ENCODE measurements around the gene TMEM182.
A peak's percentile ranks its signal among the peaks of the same experiment; 100 is the strongest.

The TMEM182 gene

GRCh38 chr2:102768892-102769291, 7.1 kb downstream of the TMEM182 start:
- DNase-seq: no peak

- no peak for DNase-seq
Measured at GRCh38 chr2:102770506-102770905, 8.7 kb downstream of the TMEM182 start.

GRCh38 chr2:102771114-102771513, 9.3 kb downstream of the TMEM182 start:
- DNase-seq: peak; percentile 79

- DNase-seq: no peak
Measured at GRCh38 chr2:102772659-102773058, 10.8 kb downstream of the TMEM182 start.

- peak; percentile 39 for DNase-seq
Measured at GRCh38 chr2:102773149-102773705, 11.4 kb downstream of the TMEM182 start.

- DNase-seq: no peak
Measured at GRCh38 chr2:102778260-102778659, 16.4 kb downstream of the TMEM182 start.

GRCh38 chr2:102780467-102780866, 18.6 kb downstream of the TMEM182 start:
- DNase-seq: no peak

- DNase-seq: no peak
Measured at GRCh38 chr2:102782187-102782586, 20.4 kb downstream of the TMEM182 start.

- DNase-seq: no peak
Measured at GRCh38 chr2:102782933-102783332, 21.1 kb downstream of the TMEM182 start.

GRCh38 chr2:102783506-102784183, 21.8 kb downstream of the TMEM182 start:
- DNase-seq: no peak

GRCh38 chr2:102784940-102785339, 23.1 kb downstream of the TMEM182 start:
- no peak for DNase-seq

GRCh38 chr2:102788216-102788884, 26.5 kb downstream of the TMEM182 start:
- DNase-seq: no peak

- DNase-seq: peak; percentile 73
Measured at GRCh38 chr2:102788885-102789260, 27.0 kb downstream of the TMEM182 start.

GRCh38 chr2:102789349-102790090, 27.7 kb downstream of the TMEM182 start:
- DNase-seq: no peak

- no peak for DNase-seq
Measured at GRCh38 chr2:102790091-102790455, 28.2 kb downstream of the TMEM182 start.

GRCh38 chr2:102792568-102793208, 30.9 kb downstream of the TMEM182 start:
- no peak for DNase-seq

- no peak for DNase-seq
Measured at GRCh38 chr2:102795641-102796040, 33.8 kb downstream of the TMEM182 start.

GRCh38 chr2:102796337-102796736, 34.5 kb downstream of the TMEM182 start:
- DNase-seq: no peak

GRCh38 chr2:102797486-102797885, 35.7 kb downstream of the TMEM182 start:
- no peak for DNase-seq

GRCh38 chr2:102798181-102798580, 36.4 kb downstream of the TMEM182 start:
- DNase-seq: no peak

GRCh38 chr2:102801098-102801718, 39.4 kb downstream of the TMEM182 start:
- no peak for DNase-seq

GRCh38 chr2:102801858-102802699, 40.2 kb downstream of the TMEM182 start:
- DNase-seq: no peak
